Vagina (tissue), 2 donors: ENCODE measurements around the gene TNFRSF21. TPM values are rescaled to one million over a fixed set of nuclear protein-coding genes. Genes with fewer than 3 reads are reported as not detected.
"Not testable (repeated sequence)": the region's sequence is repeated elsewhere in the genome, so short reads cannot be mapped to it uniquely, and the experiment has no call there.

ENCODE experiments used
- DNase-seq, 2 donors: peaks; one replicate each; pipeline ENCODE4 v3.0.0-alpha.2; 2017; ENCODE audit errors: extremely low spot score in 2 of 2
- H3K27ac ChIP-seq: fragments of 200-600 bp; sonication (generic); one replicate; pipeline ENCODE4 v1.5.1; 2019
- H3K27me3 ChIP-seq: fragments of 200-600 bp; sonication (generic); one replicate; pipeline ENCODE4 v1.5.1; 2019
- H3K36me3 ChIP-seq, 2 donors: fragments of 200-600 bp; sonication (generic); one replicate each; pipeline ENCODE4 v1.5.1; 2017 to 2019
- H3K4me1 ChIP-seq: fragments of 200-600 bp; sonication (generic); one replicate; pipeline ENCODE4 v1.5.1; 2019
- H3K4me3 ChIP-seq, 2 donors: fragments of 200-600 bp; sonication (generic); 1 replicate in 1 of 2; 2 replicates in 1 of 2; pipeline ENCODE4 v1.5.1; 2016 to 2019
- H3K9me3 ChIP-seq: fragments of 200-600 bp; sonication (generic); one replicate; pipeline ENCODE4 v1.5.1; 2019
- POLR2A ChIP-seq, 2 donors: fragments of 450-650 bp; IDR thresholded peaks; one replicate each; pipeline ENCODE4 v1.6.1; 2017; ENCODE audit warnings: antibody characterized with exemption in 2 of 2, mild to moderate bottlenecking in 2 of 2, moderate library complexity in 2 of 2
- POLR2AphosphoS5 ChIP-seq, 2 donors: sonication (generic); formaldehyde crosslinking; IDR thresholded peaks; one replicate each; pipeline ENCODE4 v1.9.0; 2017; ENCODE audit warnings: antibody characterized with exemption in 2 of 2, mild to moderate bottlenecking in 2 of 2, low read depth in 1 of 2; ENCODE audit not compliant: insufficient read depth in 1 of 2
- intact Hi-C: fragments of 100-400 bp; cut with DNase I; formaldehyde crosslinking; loops from one replicate; pipeline ENCODE4 v1.15.1; 2023
- total RNA-seq: library from RNA; depleted of rRNA; stranded (reverse); fragments of >200 nt; gene quantifications from one replicate; pipeline ENCODE4 v1.2.3, GENCODE V29; 2016
- TF ChIP-seq, protein P1 (sequence below), 3 experiments: fragments of 450-650 bp in 2 of 3; fragments of 200-600 bp in 1 of 3; sonication (generic) in 1 of 3; IDR thresholded peaks; one replicate each; pipeline ENCODE4 v1.5.1; 2017 to 2019; ENCODE audit warnings: antibody characterized with exemption in 3 of 3, mild to moderate bottlenecking in 2 of 3, moderate library complexity in 2 of 3

The TNFRSF21 gene
- total RNA-seq, 1 donor from 2014 or later = 30.4 TPM

GRCh38 chr6:47337519-47337918 is 27.8 kb upstream of the TNFRSF21 start:
- intact Hi-C loops = no loop called here
- Histone ChIP-seq H3K4me1 (no peaks in the 10 kb centered on the region), H3K36me3 (no peaks in the 10 kb centered on the region), H3K27ac (no peak overlapping the region), H3K4me3 (no peak overlapping the region), H3K27me3 (no peaks in the 10 kb centered on the region), H3K9me3 (no peaks in the 10 kb centered on the region)
- DNase-seq = no peak
- TF ChIP-seq, protein P1, sequence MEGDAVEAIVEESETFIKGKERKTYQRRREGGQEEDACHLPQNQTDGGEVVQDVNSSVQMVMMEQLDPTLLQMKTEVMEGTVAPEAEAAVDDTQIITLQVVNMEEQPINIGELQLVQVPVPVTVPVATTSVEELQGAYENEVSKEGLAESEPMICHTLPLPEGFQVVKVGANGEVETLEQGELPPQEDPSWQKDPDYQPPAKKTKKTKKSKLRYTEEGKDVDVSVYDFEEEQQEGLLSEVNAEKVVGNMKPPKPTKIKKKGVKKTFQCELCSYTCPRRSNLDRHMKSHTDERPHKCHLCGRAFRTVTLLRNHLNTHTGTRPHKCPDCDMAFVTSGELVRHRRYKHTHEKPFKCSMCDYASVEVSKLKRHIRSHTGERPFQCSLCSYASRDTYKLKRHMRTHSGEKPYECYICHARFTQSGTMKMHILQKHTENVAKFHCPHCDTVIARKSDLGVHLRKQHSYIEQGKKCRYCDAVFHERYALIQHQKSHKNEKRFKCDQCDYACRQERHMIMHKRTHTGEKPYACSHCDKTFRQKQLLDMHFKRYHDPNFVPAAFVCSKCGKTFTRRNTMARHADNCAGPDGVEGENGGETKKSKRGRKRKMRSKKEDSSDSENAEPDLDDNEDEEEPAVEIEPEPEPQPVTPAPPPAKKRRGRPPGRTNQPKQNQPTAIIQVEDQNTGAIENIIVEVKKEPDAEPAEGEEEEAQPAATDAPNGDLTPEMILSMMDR (IDR thresholded peaks at IDR 0.05) = no peak
- TF ChIP-seq POLR2A (IDR thresholded peaks at IDR 0.05) = no peak
- TF ChIP-seq POLR2AphosphoS5 (IDR thresholded peaks at IDR 0.05; ENCODE audit: insufficient read depth in 1 of 2, low read depth in 1 of 2) = no peak

- Histone ChIP-seq H3K36me3 (no peaks in the 10 kb centered on the region), H3K27me3 (no peaks in the 10 kb centered on the region), H3K4me3 (no peak overlapping the region), H3K4me1 (no peaks in the 10 kb centered on the region), H3K27ac (no peak overlapping the region), H3K9me3 (no peaks in the 10 kb centered on the region)
- no peak for TF ChIP-seq POLR2A (IDR thresholded peaks at IDR 0.05)
- TF ChIP-seq, protein P1 (IDR thresholded peaks at IDR 0.05) = no peak
- no peak for TF ChIP-seq POLR2AphosphoS5 (IDR thresholded peaks at IDR 0.05; ENCODE audit: insufficient read depth in 1 of 2, low read depth in 1 of 2)
- intact Hi-C loops = no loop called here
- DNase-seq = no peak
These were observed 26.6 kb upstream of the TNFRSF21 start for GRCh38 chr6:47336334-47336733.

- Histone ChIP-seq H3K27me3 (no peaks in the 10 kb centered on the region), H3K36me3 (no peaks in the 10 kb centered on the region), H3K27ac (no peak overlapping the region), H3K9me3 (no peaks in the 10 kb centered on the region), H3K4me1 (no peaks in the 10 kb centered on the region), H3K4me3 (no peak overlapping the region)
- TF ChIP-seq POLR2A (IDR thresholded peaks at IDR 0.05) (no peak), POLR2AphosphoS5 (IDR thresholded peaks at IDR 0.05; ENCODE audit: insufficient read depth in 1 of 2, low read depth in 1 of 2) (no peak)
- TF ChIP-seq, protein P1 (IDR thresholded peaks at IDR 0.05) = no peak
- intact Hi-C loops = no loop called here
- no peak for DNase-seq
These were observed 25.8 kb upstream of the TNFRSF21 start for GRCh38 chr6:47335466-47335865.

DNA sequence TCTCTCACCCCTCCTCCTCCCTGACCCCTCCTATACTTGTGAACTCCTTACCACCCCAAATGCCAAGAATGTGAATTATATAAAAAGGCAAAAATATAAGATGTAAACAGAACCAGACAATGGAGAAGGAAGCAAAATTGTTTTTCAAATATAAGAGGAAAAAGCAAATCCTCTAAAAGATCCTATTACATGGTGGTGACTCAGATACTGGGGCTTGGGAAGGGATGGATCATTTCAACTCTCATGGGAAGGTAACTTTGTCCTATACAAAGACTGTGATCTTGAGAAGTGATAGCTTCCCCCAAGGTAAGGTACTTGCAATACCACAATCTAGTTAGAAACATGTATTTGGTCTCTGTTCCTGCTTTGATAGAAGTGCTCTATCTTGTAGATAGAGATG is 24.6 kb upstream of the TNFRSF21 start:
- no peaks in the 10 kb centered on the region for H3K27me3 ChIP-seq
- no peak for TF ChIP-seq POLR2AphosphoS5 (IDR thresholded peaks at IDR 0.05; ENCODE audit: insufficient read depth in 1 of 2, low read depth in 1 of 2)
- TF ChIP-seq POLR2A (IDR thresholded peaks at IDR 0.05) = no peak
- TF ChIP-seq, protein P1 (IDR thresholded peaks at IDR 0.05) = no peak
- H3K27ac ChIP-seq = no peak overlapping the region
- H3K4me3 ChIP-seq = no peak overlapping the region
- no peak for DNase-seq
- intact Hi-C loops = no loop called here
- no peaks in the 10 kb centered on the region for H3K4me1 ChIP-seq
- no peaks in the 10 kb centered on the region for H3K36me3 ChIP-seq
- no peaks in the 10 kb centered on the region for H3K9me3 ChIP-seq

- H3K9me3 ChIP-seq, H3K27ac ChIP-seq, H3K4me3 ChIP-seq, intact Hi-C loops, H3K4me1 ChIP-seq, H3K36me3 ChIP-seq, DNase-seq, H3K27me3 ChIP-seq: not testable (repeated sequence)
These were observed 18.9 kb upstream of the TNFRSF21 start for GRCh38 chr6:47328606-47329005.

DNA sequence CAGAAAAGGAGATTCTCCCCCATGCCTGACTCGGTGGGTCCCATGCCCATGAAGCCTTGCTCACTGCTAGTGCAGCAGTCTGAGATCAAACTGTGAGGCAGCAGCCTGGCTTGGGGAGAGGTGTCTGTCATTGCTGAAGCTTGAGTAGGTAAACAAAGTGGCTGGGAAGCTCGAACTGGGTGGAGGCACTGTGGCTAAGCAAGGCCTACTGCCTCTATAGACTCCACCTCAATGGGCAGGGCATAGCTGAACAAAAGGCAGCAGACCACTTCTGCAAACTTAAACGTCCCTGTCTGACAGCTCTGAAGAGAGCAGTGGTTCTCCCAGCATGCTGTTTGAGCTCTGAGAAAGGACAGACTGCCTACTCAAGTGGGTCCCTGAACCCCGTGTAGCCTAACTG is 18.4 kb upstream of the TNFRSF21 start:
- H3K27me3 ChIP-seq, intact Hi-C loops, H3K4me3 ChIP-seq, H3K4me1 ChIP-seq, H3K27ac ChIP-seq, H3K9me3 ChIP-seq, DNase-seq, H3K36me3 ChIP-seq: not testable (repeated sequence)
